ENCODE results near the gene CAT.

Gene CAT

GRCh38 chr11:34495724-34496377 is 57.1 kb downstream of the CAT start:
- TF ChIP-seq POLR2AphosphoS5 (IDR thresholded peaks at IDR 0.05; ENCODE audit: low read depth, low read length) = no peak
- TF ChIP-seq SIN3A (IDR thresholded peaks at IDR 0.05; ENCODE audit: borderline replicate concordance, insufficient read depth, low read length) = no peak
- TF ChIP-seq FOXP2 (optimal IDR thresholded peaks at IDR 0.05; ENCODE audit: borderline replicate concordance, extremely low read depth, extremely low read length, insufficient read depth) = no peak
- no peak for TF ChIP-seq REST (IDR thresholded peaks at IDR 0.05; ENCODE audit: insufficient read depth in 1 of 2, low read depth in 2 of 2, low read length in 2 of 2)
- no peak for TF ChIP-seq TAF1 (IDR thresholded peaks at IDR 0.05; ENCODE audit: borderline replicate concordance, insufficient read depth, low read length)

GRCh38 chr11:34499719-34500500 is 61.2 kb downstream of the CAT start:
- TF ChIP-seq SIN3A (IDR thresholded peaks at IDR 0.05; ENCODE audit: borderline replicate concordance, insufficient read depth, low read length) = no peak
- no peak for TF ChIP-seq POLR2AphosphoS5 (IDR thresholded peaks at IDR 0.05; ENCODE audit: low read depth, low read length)
- TF ChIP-seq TAF1 (IDR thresholded peaks at IDR 0.05; ENCODE audit: borderline replicate concordance, insufficient read depth, low read length) = no peak
- no peak for TF ChIP-seq REST (IDR thresholded peaks at IDR 0.05; ENCODE audit: insufficient read depth in 1 of 2, low read depth in 2 of 2, low read length in 2 of 2)
- TF ChIP-seq FOXP2 (optimal IDR thresholded peaks at IDR 0.05; ENCODE audit: borderline replicate concordance, extremely low read depth, extremely low read length, insufficient read depth) = no peak

GRCh38 chr11:34501500-34501899 is 62.8 kb downstream of the CAT start:
- TF ChIP-seq FOXP2 (optimal IDR thresholded peaks at IDR 0.05; ENCODE audit: borderline replicate concordance, extremely low read depth, extremely low read length, insufficient read depth) = no peak
- TF ChIP-seq TAF1 (IDR thresholded peaks at IDR 0.05; ENCODE audit: borderline replicate concordance, insufficient read depth, low read length) = no peak
- TF ChIP-seq POLR2AphosphoS5 (IDR thresholded peaks at IDR 0.05; ENCODE audit: low read depth, low read length) = no peak
- TF ChIP-seq SIN3A (IDR thresholded peaks at IDR 0.05; ENCODE audit: borderline replicate concordance, insufficient read depth, low read length) = no peak
- TF ChIP-seq REST (IDR thresholded peaks at IDR 0.05; ENCODE audit: insufficient read depth in 1 of 2, low read depth in 2 of 2, low read length in 2 of 2) = no peak

GRCh38 chr11:34501949-34502348 is 63.2 kb downstream of the CAT start:
- TF ChIP-seq TAF1 (IDR thresholded peaks at IDR 0.05; ENCODE audit: borderline replicate concordance, insufficient read depth, low read length) (no peak), POLR2AphosphoS5 (IDR thresholded peaks at IDR 0.05; ENCODE audit: low read depth, low read length) (no peak), REST (IDR thresholded peaks at IDR 0.05; ENCODE audit: insufficient read depth in 1 of 2, low read depth in 2 of 2, low read length in 2 of 2) (no peak), SIN3A (IDR thresholded peaks at IDR 0.05; ENCODE audit: borderline replicate concordance, insufficient read depth, low read length) (no peak), FOXP2 (optimal IDR thresholded peaks at IDR 0.05; ENCODE audit: borderline replicate concordance, extremely low read depth, extremely low read length, insufficient read depth) (no peak)
